Mucosa of stomach (tissue), 1 donor: ENCODE results near the gene TAS2R9.
"Not testable (repeated sequence)": the region's sequence is repeated elsewhere in the genome, so short reads cannot be mapped to it uniquely, and the experiment has no call there.

Experiments used
- H3K27me3 ChIP-seq: one replicate; pipeline ENCODE4 v1.7.0; 2013; ENCODE audit warnings: mild to moderate bottlenecking, low read length; ENCODE audit not compliant: control insufficient read depth, insufficient read depth
- H3K36me3 ChIP-seq: one replicate; pipeline ENCODE4 v1.7.0; 2013; ENCODE audit warnings: low read length; ENCODE audit not compliant: control insufficient read depth, insufficient read depth
- H3K4me1 ChIP-seq: one replicate; pipeline ENCODE4 v1.7.0; 2013; ENCODE audit warnings: mild to moderate bottlenecking, low read length; ENCODE audit not compliant: control insufficient read depth, insufficient read depth
- H3K4me3 ChIP-seq: one replicate; pipeline ENCODE4 v1.7.0; 2013; ENCODE audit warnings: low read length
- H3K9ac ChIP-seq: one replicate; pipeline ENCODE4 v1.7.0; 2013; ENCODE audit warnings: mild to moderate bottlenecking, low read length, moderate library complexity
- H3K9me3 ChIP-seq: one replicate; pipeline ENCODE4 v1.7.0; 2013; ENCODE audit warnings: mild to moderate bottlenecking, low read length, moderate library complexity; ENCODE audit not compliant: control insufficient read depth
- donor health status: Pancreatic carcinoma.

The TAS2R9 gene

DNA sequence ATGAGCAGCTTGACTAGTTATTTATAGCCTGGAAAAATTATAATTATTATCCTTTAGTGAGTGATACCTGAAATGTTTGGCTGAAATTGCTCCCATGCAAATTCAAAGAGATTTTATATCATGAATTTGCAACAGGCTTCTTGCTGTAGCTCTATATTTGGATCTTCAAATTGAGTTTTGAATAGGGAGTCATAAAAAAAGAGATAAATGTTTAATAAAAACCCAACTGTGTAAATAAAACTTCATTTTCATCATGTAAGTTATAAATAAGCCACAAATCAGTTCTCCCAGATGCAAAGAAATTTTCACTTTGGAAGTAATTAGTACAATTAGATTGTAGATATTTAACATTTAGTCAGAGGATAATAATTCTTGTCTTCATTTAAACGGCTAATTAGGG is 2.8 kb downstream of the TAS2R9 start, which contains the start of gene TAS2R8:
TAS2R8 (minus strand) TSS at position 101 of the 400 bp plus-strand sequence. CDS start 306 bp downstream, outside the sequence.
- Histone ChIP-seq H3K36me3 (no peaks in the 10 kb centered on the region), H3K9ac (no peak within 1 kb of the TSS), H3K27me3 (peaks cover 20% of the 10 kb centered on the region), H3K4me3 (no peak within 1 kb of the TSS), H3K4me1 (no peaks in the 10 kb centered on the region), H3K9me3 (no peaks in the 10 kb centered on the region)

DNA sequence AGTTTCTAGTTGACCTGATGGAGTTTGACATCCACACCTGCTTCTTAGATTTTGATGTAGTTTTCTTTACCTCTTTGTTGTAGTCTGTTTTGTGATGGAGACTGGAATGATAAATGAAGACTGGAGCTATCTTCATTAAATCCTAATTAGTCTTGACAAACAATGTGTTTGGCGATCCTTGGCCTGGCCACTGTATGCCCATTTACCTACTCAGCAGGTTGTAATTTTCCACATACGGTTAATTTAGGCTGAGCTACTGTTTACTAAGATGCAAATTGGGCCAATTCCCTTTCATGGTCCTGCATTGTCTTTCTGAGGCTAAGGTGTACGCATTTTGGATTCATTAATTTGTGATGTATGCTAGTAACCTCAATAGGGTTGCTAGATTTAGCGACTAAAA is 7.4 kb downstream of the TAS2R9 start, which contains the start of gene TAS2R7:
TAS2R7 (minus strand) TSS at position 41 of the 400 bp plus-strand sequence. CDS start 57 bp downstream, outside the sequence.
- Histone ChIP-seq H3K4me1 (no peaks in the 10 kb centered on the region), H3K27me3 (no peaks in the 10 kb centered on the region), H3K9me3 (no peaks in the 10 kb centered on the region)

DNA sequence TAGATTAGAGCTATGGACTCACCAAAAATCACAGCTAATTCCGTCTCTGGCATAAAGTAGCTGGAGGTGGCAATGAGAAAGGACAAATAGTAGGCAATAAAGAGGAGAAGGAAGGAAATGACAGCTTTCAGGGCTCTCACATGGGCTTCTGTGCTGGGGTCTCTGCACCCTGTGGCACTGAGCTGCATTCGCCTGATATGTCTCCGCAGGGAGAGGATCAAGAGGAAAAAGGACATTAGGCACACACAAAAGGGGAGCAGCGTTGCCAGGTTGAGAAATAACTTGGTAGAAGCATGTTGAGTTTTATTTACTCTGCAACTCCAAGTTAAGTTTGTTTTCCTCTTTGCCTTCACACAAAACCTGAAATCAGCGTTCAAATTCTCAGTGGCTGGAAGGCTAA is 8.2 kb downstream of the TAS2R9 start:
- Histone ChIP-seq H3K9ac (no peak overlapping the region), H3K4me3 (no peak overlapping the region), H3K4me1 (no peaks in the 10 kb centered on the region), H3K27me3 (no peaks in the 10 kb centered on the region), H3K9me3 (no peaks in the 10 kb centered on the region), H3K36me3 (no peaks in the 10 kb centered on the region)

More for the DNA sequence above, 7.4 kb downstream of the TAS2R9 start, which contains the start of gene TAS2R7:
- Histone ChIP-seq H3K9ac (no peak within 1 kb of the TSS), H3K4me3 (no peak within 1 kb of the TSS), H3K36me3 (no peaks in the 10 kb centered on the region)

DNA sequence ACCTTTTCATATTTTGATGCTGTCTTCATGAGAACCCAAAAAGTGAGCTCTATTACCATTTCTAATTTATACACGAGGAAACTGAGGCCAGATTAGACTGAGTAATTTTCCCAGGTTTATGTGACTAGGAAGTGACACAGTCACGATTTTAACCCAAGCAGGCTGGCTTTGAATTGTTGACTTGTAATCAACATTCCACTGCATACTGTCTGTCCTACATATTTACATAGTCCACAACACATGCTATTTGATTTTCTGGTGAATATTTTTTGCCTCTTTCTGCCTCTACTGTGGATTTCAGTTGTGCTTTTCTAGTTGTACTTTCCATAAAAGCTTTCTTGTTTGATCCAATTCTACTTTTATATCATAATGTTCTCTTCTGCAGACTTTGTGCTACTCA is 15.7 kb downstream of the TAS2R9 start:
- Histone ChIP-seq H3K9me3 (no peaks in the 10 kb centered on the region), H3K4me1 (no peaks in the 10 kb centered on the region), H3K36me3 (no peaks in the 10 kb centered on the region), H3K4me3 (no peak overlapping the region), H3K27me3 (no peaks in the 10 kb centered on the region), H3K9ac (no peak overlapping the region)

DNA sequence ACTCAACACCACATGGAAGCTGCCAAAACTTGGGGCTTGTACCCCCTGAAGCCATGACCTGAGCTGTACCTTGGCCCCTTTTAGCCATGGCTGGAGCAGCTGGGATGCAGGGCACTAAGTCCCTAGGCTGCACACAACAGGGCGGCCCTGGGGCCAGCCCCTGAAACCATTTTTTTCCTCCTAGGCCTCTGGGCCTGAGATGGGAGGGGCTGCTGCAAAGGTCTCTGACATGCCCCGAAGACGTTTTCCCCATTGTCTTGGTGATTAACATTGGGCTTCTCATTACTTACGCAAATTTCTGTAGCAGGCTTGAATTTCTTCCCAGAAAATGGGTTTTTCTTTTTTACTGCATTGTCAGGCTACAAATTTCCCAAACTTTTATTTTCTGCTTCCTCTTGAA is 18.2 kb downstream of the TAS2R9 start:
- H3K27me3 ChIP-seq, H3K36me3 ChIP-seq: not testable (repeated sequence)

DNA sequence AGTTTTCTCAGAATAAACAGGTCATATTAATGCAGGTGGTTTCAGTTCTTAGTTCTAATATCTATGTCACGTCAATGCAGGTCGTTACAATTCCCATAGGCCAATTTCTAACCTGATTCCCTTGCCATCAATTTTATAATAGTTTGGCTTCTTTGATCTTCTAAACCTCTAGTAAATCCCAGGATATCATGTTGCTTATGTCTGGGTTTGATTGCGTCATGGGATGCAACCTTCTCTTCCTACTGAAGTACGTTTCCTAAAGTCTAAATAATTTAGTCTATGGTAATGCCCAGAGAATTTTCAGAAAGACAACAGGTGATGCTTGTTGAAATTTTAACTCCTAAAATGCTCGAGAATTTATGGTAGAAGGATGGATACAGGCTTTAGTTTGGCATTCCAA is 26.7 kb downstream of the TAS2R9 start:
- no peaks in the 10 kb centered on the region for H3K27me3 ChIP-seq
- no peaks in the 10 kb centered on the region for H3K4me1 ChIP-seq
- no peak overlapping the region for H3K4me3 ChIP-seq
- H3K9ac ChIP-seq, result no peak overlapping the region
- H3K9me3 ChIP-seq, result no peaks in the 10 kb centered on the region
- no peaks in the 10 kb centered on the region for H3K36me3 ChIP-seq

More for the DNA sequence above, 18.2 kb downstream of the TAS2R9 start:
- H3K9ac ChIP-seq, H3K9me3 ChIP-seq, H3K4me3 ChIP-seq, H3K4me1 ChIP-seq: not testable (repeated sequence)

DNA sequence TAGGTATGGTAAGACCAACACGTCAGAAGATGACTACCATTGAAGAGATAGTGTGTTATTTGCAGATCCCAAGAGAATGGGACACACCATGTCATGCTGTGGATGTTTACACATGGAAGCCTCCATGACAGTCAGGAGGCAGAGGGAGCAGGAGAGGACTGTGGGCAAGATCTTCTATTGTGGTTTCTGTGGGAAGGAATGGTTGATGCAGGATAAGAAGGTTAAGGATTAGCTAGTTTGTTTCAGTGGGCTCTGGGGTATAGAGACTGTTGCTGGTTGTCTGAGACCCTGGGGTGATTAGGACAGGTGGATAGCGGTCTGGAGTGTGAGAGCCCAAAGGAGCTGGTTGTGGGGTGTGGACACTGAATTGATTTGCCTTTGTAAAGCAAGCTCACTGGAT is 30.9 kb downstream of the TAS2R9 start:
- Histone ChIP-seq H3K9me3 (no peaks in the 10 kb centered on the region), H3K36me3 (no peaks in the 10 kb centered on the region), H3K9ac (no peak overlapping the region), H3K27me3 (no peaks in the 10 kb centered on the region), H3K4me3 (no peak overlapping the region), H3K4me1 (no peaks in the 10 kb centered on the region)

DNA sequence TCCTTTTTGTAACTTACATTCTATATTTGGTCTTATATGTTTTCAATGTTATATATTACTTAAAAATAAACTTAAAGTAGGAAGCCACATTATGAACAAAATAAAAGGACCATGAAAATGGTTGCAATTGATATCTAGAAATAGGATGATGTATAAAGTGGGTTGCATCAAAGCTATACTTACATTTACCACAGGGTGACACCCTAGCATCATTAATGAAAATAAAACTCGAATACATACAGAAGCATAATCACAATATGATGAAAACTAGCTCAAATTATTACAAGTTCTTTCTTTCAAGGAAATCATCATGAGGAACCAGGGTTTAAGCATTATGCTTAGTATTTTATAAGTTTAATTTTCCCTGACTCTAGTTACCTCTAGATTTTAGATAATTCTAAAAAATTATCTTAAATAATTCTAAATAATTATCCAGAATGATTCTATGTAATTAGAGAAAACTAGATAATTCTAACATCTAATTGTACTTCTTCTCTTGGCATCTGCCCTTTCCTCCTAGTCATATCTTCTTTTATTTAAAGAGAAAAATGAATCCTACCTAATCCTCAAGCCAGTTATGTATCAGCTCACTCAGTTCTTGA is 38.7 kb downstream of the TAS2R9 start:
- H3K4me1 ChIP-seq, result no peaks in the 10 kb centered on the region
- no peak overlapping the region for H3K4me3 ChIP-seq
- H3K9ac ChIP-seq, result no peak overlapping the region
- H3K27me3 ChIP-seq, result peaks cover 14% of the 10 kb centered on the region
- H3K9me3 ChIP-seq, result no peaks in the 10 kb centered on the region
- H3K36me3 ChIP-seq, result no peaks in the 10 kb centered on the region

DNA sequence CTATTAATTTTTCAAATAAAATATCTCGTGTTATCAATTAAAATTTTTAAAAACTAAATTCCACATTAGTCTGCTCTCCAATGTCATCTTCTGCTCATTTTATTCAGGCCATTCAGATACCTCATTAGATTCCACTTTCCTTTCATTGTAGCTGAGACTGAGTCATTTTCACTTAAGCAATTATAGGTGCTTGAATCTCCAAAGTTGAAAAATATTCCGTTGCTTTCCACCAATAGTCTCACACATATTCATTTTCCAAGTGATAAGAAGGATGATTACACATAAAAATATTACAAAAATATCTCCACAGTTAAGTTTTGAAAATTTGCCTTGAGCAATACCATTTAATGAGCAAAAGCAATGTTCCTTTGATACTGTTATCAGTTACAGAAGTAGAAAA is 50.3 kb downstream of the TAS2R9 start:
- no peak overlapping the region for H3K4me3 ChIP-seq

More for the DNA sequence above, 50.3 kb downstream of the TAS2R9 start:
- Histone ChIP-seq H3K9me3 (no peaks in the 10 kb centered on the region), H3K4me1 (no peaks in the 10 kb centered on the region), H3K36me3 (no peaks in the 10 kb centered on the region), H3K27me3 (no peaks in the 10 kb centered on the region), H3K9ac (no peak overlapping the region)
